AML-193 (cell line): Measurements from ENCODE around the gene CENPS.
"Not testable (repeated sequence)": the region's sequence is repeated elsewhere in the genome, so short reads cannot be mapped to it uniquely, and the experiment has no call there.

Experiments used
- DNase-seq, 2 experiments: peaks; one replicate each; lab custom pipeline; 2025; lab: John Stamatoyannopoulos, UW

Gene CENPS

GRCh38 chr1:10450836-10451235 lies 20.6 kb downstream of the CENPS start:
- no peak for DNase-seq

GRCh38 chr1:10451287-10451686 lies 21.1 kb downstream of the CENPS start:
- DNase-seq, result no peak

- no peak for DNase-seq
Measured at GRCh38 chr1:10456048-10456447, 25.8 kb downstream of the CENPS start.

- DNase-seq, result no peak
Measured at GRCh38 chr1:10456661-10457060, 26.4 kb downstream of the CENPS start.

- not testable (repeated sequence) for DNase-seq
Measured at GRCh38 chr1:10457462-10457861, 27.2 kb downstream of the CENPS start.

GRCh38 chr1:10457875-10458274 lies 27.6 kb downstream of the CENPS start:
- DNase-seq, result no peak

- no peak for DNase-seq
Measured at GRCh38 chr1:10459184-10459583, 29.0 kb downstream of the CENPS start.

- no peak for DNase-seq
Measured at GRCh38 chr1:10467078-10467477, 36.8 kb downstream of the CENPS start.

GRCh38 chr1:10470043-10470442 lies 39.8 kb downstream of the CENPS start:
- DNase-seq, result no peak

- no peak for DNase-seq
Measured at GRCh38 chr1:10471411-10472219, 41.4 kb downstream of the CENPS start.

GRCh38 chr1:10472220-10473144 lies 42.2 kb downstream of the CENPS start, which contains the start of gene DFFA:
Gene DFFA (minus strand): TSS chr1:10472529. CDS start chr1:10472458, 71 bp downstream.
- DNase-seq, result peak; percentile 94 to 98

- DNase-seq, result no peak
Measured at GRCh38 chr1:10473145-10473765, 43.0 kb downstream of the CENPS start.

GRCh38 chr1:10474309-10474612 lies 44.0 kb downstream of the CENPS start:
- not testable (repeated sequence) for DNase-seq

- DNase-seq, result peak; percentile 84 to 86
Measured at GRCh38 chr1:10474613-10475507, 44.6 kb downstream of the CENPS start, which contains the start of gene PEX14. Gene PEX14 (plus strand): TSS chr1:10474950. CDS start chr1:10474967, 17 bp downstream.

- DNase-seq, result no peak
Measured at GRCh38 chr1:10475510-10475909, 45.3 kb downstream of the CENPS start.

- no peak for DNase-seq
Measured at GRCh38 chr1:10479296-10479695, 49.1 kb downstream of the CENPS start.

- DNase-seq, result no peak
Measured at GRCh38 chr1:10480614-10481013, 50.4 kb downstream of the CENPS start.

- DNase-seq, result peak; percentile 64 to 69
Measured at GRCh38 chr1:10484521-10484920, 54.3 kb downstream of the CENPS start.

GRCh38 chr1:10489291-10490055 lies 59.2 kb downstream of the CENPS start:
- no peak for DNase-seq

GRCh38 chr1:10490286-10490970 lies 60.2 kb downstream of the CENPS start:
- DNase-seq, result no peak
